ENCODE measurements around the gene MMAB.

The MMAB gene

DNA sequence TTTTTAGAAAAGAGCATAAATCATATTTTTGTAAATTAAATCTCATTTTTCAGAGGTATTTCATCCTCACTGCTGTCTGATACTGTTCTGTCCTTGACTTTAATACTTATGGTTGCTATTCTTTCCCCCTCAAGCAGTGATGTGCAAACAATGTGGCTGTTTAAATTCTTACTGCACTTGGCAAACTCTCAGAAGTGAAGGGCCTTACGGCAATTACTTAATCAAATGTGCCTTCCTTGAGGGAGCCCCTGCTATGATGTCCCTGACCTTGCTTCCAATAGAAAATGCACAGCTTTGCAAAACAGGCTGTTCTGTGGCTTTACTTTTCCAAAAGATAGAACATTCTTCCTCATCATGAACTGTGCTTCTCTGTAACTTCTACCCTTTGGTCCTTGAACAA is 60.7 kb downstream of the MMAB start:
- no peak for DNase-seq (ENCODE audit: low spot score)

DNA sequence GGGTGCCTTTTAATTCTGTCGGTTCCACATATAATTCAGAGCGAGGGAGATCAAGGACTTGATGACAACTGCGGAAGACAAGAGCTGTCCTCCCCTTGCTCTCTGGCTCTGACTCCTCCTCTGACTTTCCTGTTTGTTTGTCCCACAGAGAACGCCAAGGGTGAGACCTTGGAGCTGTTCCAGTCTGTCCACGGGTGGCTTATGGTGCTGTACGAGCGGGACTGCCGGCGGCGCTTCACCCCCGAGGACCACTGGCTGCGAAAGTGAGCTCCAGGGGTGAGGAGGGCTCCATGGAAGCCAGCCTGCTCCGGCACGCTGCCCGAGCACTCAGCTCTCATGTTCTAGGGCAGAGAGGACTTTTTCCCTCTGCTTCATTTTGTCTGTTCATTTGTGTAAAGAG is 63.1 kb downstream of the MMAB start:
- DNase-seq (ENCODE audit: low spot score) = no peak

DNA sequence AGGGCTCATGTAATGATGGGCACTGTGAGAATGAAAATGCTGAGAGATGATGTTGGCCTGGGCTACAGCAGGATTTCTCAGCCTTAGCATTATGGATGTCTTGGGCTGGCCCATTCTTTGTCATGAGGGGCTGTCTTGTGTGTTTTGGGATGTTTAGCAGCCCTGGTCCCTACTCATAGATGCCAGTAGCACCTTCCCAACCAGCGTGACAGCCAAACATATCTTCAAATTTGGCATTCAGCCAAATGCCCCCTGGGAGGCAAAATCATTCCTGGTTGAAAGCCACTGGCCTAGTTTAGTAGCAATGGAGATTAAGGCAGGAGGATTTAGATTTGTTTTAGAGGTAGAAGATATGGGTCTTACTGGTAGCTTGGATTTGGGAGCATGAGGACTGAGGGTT is 69.2 kb downstream of the MMAB start:
- no peak for DNase-seq (ENCODE audit: low spot score)
